Measurements from ENCODE around the gene TNFAIP8. TPM values are rescaled to one million over a fixed set of nuclear protein-coding genes. Genes with fewer than 3 reads are reported as not detected.

The TNFAIP8 gene
- total RNA-seq, 1 experiment from 2014 or later: 16.4 TPM

GRCh38 chr5:119336262-119336661 lies 19.6 kb upstream of the TNFAIP8 start:
- Histone ChIP-seq H3K9me2 (ENCODE audit: insufficient read depth) (no peaks in the 10 kb centered on the region), H2AFZ (no peak overlapping the region), H3K4me1 (replicated peaks; ENCODE audit: insufficient read depth) (no peaks in the 10 kb centered on the region), H3K27me3 (ENCODE audit: insufficient read depth, low read depth) (no peaks in the 10 kb centered on the region), H3K4me2 (no peak overlapping the region), H3K9me3 (ENCODE audit: insufficient read depth, low read depth) (no peaks in the 10 kb centered on the region), H4K20me1 (ENCODE audit: insufficient read depth) (no peaks in the 10 kb centered on the region), H3K79me2 (ENCODE audit: low read depth) (no peaks in the 10 kb centered on the region), H3K36me3 (ENCODE audit: low read depth) (no peaks in the 10 kb centered on the region), H3K4me3 (no peak overlapping the region), H3F3A (ENCODE audit: insufficient read depth, low read depth) (no peaks in the 10 kb centered on the region), H3K27ac (no peak overlapping the region)
- intact Hi-C loops (cut with micrococcal nuclease; ENCODE audit: unreplicated experiment): loop anchor here (10.0 kb wide), 1 partner anchor 311 kb away; no protein-coding TSS in a partner anchor
- POLR2A ChIA-PET (ENCODE audit: unreplicated experiment): no interaction called here
- no peak for DNase-seq
- TF ChIP-seq CTCF (conservative IDR thresholded peaks at IDR 0.05): no peak
- TF ChIP-seq EZH2 (IDR thresholded peaks at IDR 0.05; ENCODE audit: low read depth): no peak
- CTCF ChIA-PET: interaction anchor here (0.6 kb wide), 1 partner anchor 857 kb away, joined by 3 read pairs; no protein-coding TSS in a partner anchor
- no TSS peak for BruUV-seq (replicated peaks)

DNA sequence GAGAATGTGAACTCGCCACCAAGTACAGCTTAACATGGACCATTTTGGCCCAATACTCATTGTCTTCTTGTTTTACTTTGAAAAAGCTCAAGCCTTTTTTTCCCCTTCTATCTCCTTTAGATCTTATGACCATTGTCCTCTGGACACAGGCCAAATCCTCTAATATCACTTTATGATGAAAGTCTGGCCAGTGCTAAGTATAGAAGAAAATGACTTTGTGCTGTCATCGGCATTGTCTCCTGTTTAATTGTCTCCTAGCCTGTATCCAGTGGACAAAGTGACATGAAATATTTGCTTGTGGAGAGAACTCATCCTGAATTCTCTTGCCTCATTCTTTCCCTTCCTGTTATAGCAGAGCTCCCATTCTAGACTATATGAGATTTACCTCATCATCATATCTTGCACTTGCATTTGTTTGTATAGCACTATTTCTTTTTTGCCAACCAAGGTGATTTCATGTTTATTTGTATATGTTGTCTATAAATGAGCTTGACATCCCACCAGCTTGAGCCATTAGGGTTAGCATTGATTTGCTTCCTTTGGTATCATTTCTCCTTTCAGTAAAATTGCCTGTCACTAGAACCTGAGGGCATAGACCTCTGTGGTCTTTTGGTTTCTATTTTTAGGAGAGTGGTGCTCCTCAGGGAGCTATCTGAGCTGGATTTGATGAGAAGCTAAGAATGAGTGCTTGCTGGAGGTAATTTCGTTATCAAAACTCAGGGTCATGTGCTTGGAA lies 18.8 kb upstream of the TNFAIP8 start:
- ChIA-PET CTCF (interaction anchor here (0.6 kb wide), 2 partner anchors 57 to 857 kb away, joined by 3 to 8 read pairs; no protein-coding TSS in a partner anchor), POLR2A (ENCODE audit: unreplicated experiment) (interaction anchor here (0.6 kb wide), 1 partner anchor 48 kb away, joined by 7 read pairs; no protein-coding TSS in a partner anchor)
- no peak overlapping the region for H2AFZ ChIP-seq
- H3K9me3 ChIP-seq (ENCODE audit: insufficient read depth, low read depth): no peaks in the 10 kb centered on the region
- H3K27me3 ChIP-seq (ENCODE audit: insufficient read depth, low read depth): no peaks in the 10 kb centered on the region
- no peaks in the 10 kb centered on the region for H3K36me3 ChIP-seq (ENCODE audit: low read depth)
- no peaks in the 10 kb centered on the region for H3K79me2 ChIP-seq (ENCODE audit: low read depth)
- no peaks in the 10 kb centered on the region for H3K4me1 ChIP-seq (replicated peaks; ENCODE audit: insufficient read depth)
- H3K27ac ChIP-seq: no peak overlapping the region
- no TSS peak for BruUV-seq (replicated peaks)
- H3F3A ChIP-seq (ENCODE audit: insufficient read depth, low read depth): no peaks in the 10 kb centered on the region
- H3K9me2 ChIP-seq (ENCODE audit: insufficient read depth): no peaks in the 10 kb centered on the region
- no peaks in the 10 kb centered on the region for H4K20me1 ChIP-seq (ENCODE audit: insufficient read depth)
- no peak for TF ChIP-seq CTCF (conservative IDR thresholded peaks at IDR 0.05)
- no peak for TF ChIP-seq EZH2 (IDR thresholded peaks at IDR 0.05; ENCODE audit: low read depth)
- H3K4me3 ChIP-seq: no peak overlapping the region
- H3K4me2 ChIP-seq: no peak overlapping the region
- intact Hi-C loops (cut with micrococcal nuclease; ENCODE audit: unreplicated experiment): loop anchor here (10.0 kb wide), 1 partner anchor 312 kb away; no protein-coding TSS in a partner anchor
- no peak for DNase-seq

- H3K9me3 ChIP-seq (ENCODE audit: insufficient read depth, low read depth): no peaks in the 10 kb centered on the region
- ChIA-PET POLR2A (ENCODE audit: unreplicated experiment) (no interaction called here), CTCF (no interaction called here)
- H3K79me2 ChIP-seq (ENCODE audit: low read depth): no peaks in the 10 kb centered on the region
- no peaks in the 10 kb centered on the region for H3K4me1 ChIP-seq (replicated peaks; ENCODE audit: insufficient read depth)
- H3K27me3 ChIP-seq (ENCODE audit: insufficient read depth, low read depth): no peaks in the 10 kb centered on the region
- H3K4me2 ChIP-seq: no peak overlapping the region
- no peaks in the 10 kb centered on the region for H4K20me1 ChIP-seq (ENCODE audit: insufficient read depth)
- no peaks in the 10 kb centered on the region for H3K9me2 ChIP-seq (ENCODE audit: insufficient read depth)
- H3K4me3 ChIP-seq: no peak overlapping the region
- no peaks in the 10 kb centered on the region for H3K36me3 ChIP-seq (ENCODE audit: low read depth)
- no peaks in the 10 kb centered on the region for H3F3A ChIP-seq (ENCODE audit: insufficient read depth, low read depth)
- H3K27ac ChIP-seq: no peak overlapping the region
- no peak overlapping the region for H2AFZ ChIP-seq
- BruUV-seq (replicated peaks): no TSS peak
- no peak for DNase-seq
- intact Hi-C loops (cut with micrococcal nuclease; ENCODE audit: unreplicated experiment): loop anchor here (10.0 kb wide), 1 partner anchor 314 kb away; no protein-coding TSS in a partner anchor
- TF ChIP-seq EZH2 (IDR thresholded peaks at IDR 0.05; ENCODE audit: low read depth): no peak
- no peak for TF ChIP-seq CTCF (conservative IDR thresholded peaks at IDR 0.05)
These were observed 17.4 kb upstream of the TNFAIP8 start for GRCh38 chr5:119338326-119338946.
